K562 (cell line): ENCODE results near the gene HMGN2. TPM values are rescaled to one million over a fixed set of nuclear protein-coding genes. Genes with fewer than 3 reads are reported as not detected.

Experiments
- ARID3B ChIP-seq: fragments of 250-450 bp; sonication (Bioruptor Pico); IDR thresholded peaks from 2 replicates; pipeline ENCODE4 v1.4.0; 2020; ENCODE audit warnings: borderline replicate concordance
- CCNT2 ChIP-seq: IDR thresholded peaks from 2 replicates; pipeline ENCODE4 v1.6.1; 2011; ENCODE audit warnings: borderline replicate concordance, low read depth, mild to moderate bottlenecking, moderate library complexity, mixed read lengths, low read length; ENCODE audit not compliant: insufficient read length; ENCODE audit errors: extremely low read depth
- CREB3L1 ChIP-seq: fragments of 450-650 bp; IDR thresholded peaks from 2 replicates; pipeline ENCODE4 v1.6.1; 2014; ENCODE audit warnings: low read depth, mild to moderate bottlenecking, moderate library complexity, borderline replicate concordance
- CXXC5 ChIP-seq: fragments of 250-450 bp; sonication (Bioruptor Pico); IDR thresholded peaks from 2 replicates; pipeline ENCODE4 v1.8.0; 2022; ENCODE audit warnings: inconsistent platforms, mild to moderate bottlenecking, moderate library complexity
- E2F3 ChIP-seq: fragments of 250-450 bp; sonication (Bioruptor Pico); IDR thresholded peaks from 2 replicates; pipeline ENCODE4 v1.4.0; 2020; ENCODE audit warnings: mild to moderate bottlenecking
- EP400 ChIP-seq: fragments of 450-650 bp; IDR thresholded peaks from 2 replicates; pipeline ENCODE4 v1.6.1; 2017; ENCODE audit warnings: antibody characterized with exemption, mild to moderate bottlenecking, moderate library complexity
- ESRRB ChIP-seq: fragments of 250-450 bp; sonication (Bioruptor Pico); IDR thresholded peaks from 2 replicates; pipeline ENCODE4 v1.5.0; 2020; ENCODE audit warnings: mild to moderate bottlenecking, moderate library complexity, borderline replicate concordance
- GABPB2 ChIP-seq: fragments of 250-450 bp; sonication (Bioruptor Pico); conservative IDR thresholded peaks from 2 replicates; pipeline ENCODE4 v1.5.1; 2021; ENCODE audit warnings: mild to moderate bottlenecking
- ILF3 ChIP-seq: fragments of 450-650 bp; IDR thresholded peaks from 2 replicates; pipeline ENCODE4 v1.6.1; 2018; ENCODE audit warnings: antibody characterized with exemption, mild to moderate bottlenecking, moderate library complexity, borderline replicate concordance
- IRF2 ChIP-seq: sonication (generic); formaldehyde crosslinking; IDR thresholded peaks from 2 replicates; pipeline ENCODE4 v1.8.1; 2022; ENCODE audit warnings: mild to moderate bottlenecking, missing genetic modification reagents
- MAFF ChIP-seq: IDR thresholded peaks from 2 replicates; pipeline ENCODE4 v1.6.1; 2012; ENCODE audit warnings: low read length, improper control_type of control experiment
- NFRKB ChIP-seq: fragments of 450-650 bp; IDR thresholded peaks from 2 replicates; pipeline ENCODE4 v1.6.1; 2016; ENCODE audit warnings: low read depth
- PTBP1 ChIP-seq: fragments of 200-400 bp; formaldehyde crosslinking; IDR thresholded peaks from 2 replicates; pipeline ENCODE4 v1.6.1; 2017; ENCODE audit warnings: low read depth, low read length
- SIN3B ChIP-seq: fragments of 450-650 bp; IDR thresholded peaks from 2 replicates; pipeline ENCODE4 v1.6.1; 2017; ENCODE audit warnings: low read depth, mild to moderate bottlenecking, moderate library complexity
- SNAPC5 ChIP-seq: fragments of 250-450 bp; sonication (Bioruptor Pico); IDR thresholded peaks from 2 replicates; pipeline ENCODE4 v1.8.0; 2021; ENCODE audit warnings: moderate library complexity, mild to moderate bottlenecking, inconsistent platforms
- TRIM24 ChIP-seq, 2 experiments: fragments of 450-650 bp; IDR thresholded peaks; 2 replicates each; pipeline ENCODE4 v1.6.1; 2016
- UBTF ChIP-seq, 2 experiments: IDR thresholded peaks; 2 replicates each; pipeline ENCODE4 v1.6.1; 2012; ENCODE audit warnings: improper control_type of control experiment in 2 of 2, low read depth in 2 of 2, low read length in 2 of 2, borderline replicate concordance in 1 of 2
- USF1 ChIP-seq: sonication (generic); formaldehyde crosslinking; IDR thresholded peaks from 2 replicates; pipeline ENCODE4 v1.9.0; 2022; ENCODE audit warnings: mild to moderate bottlenecking, missing genetic modification reagents
- USF2 ChIP-seq: sonication (generic); formaldehyde crosslinking; IDR thresholded peaks from 2 replicates; pipeline ENCODE4 v1.5.0; 2020; ENCODE audit warnings: missing genetic modification reagents
- ZFX ChIP-seq: sonication (generic); formaldehyde crosslinking; IDR thresholded peaks from 2 replicates; pipeline ENCODE4 v1.8.0; 2022; ENCODE audit warnings: mild to moderate bottlenecking, missing genetic modification reagents, moderate library complexity
- ZNF717 ChIP-seq: fragments of 250-450 bp; sonication (Bioruptor Pico); IDR thresholded peaks from 2 replicates; pipeline ENCODE4 v1.5.0; 2021
- polyA plus RNA-seq, 8 experiments: library from polyadenylated mRNA; depleted of rRNA in 4 of 8; stranded (reverse) in 5 of 8; unstranded in 3 of 8; fragments of >200 nt; fragmentation: Nextera tagmentation in 2 of 8; fragmentation: Illumina TruSeq in 1 of 8; extraction: Ambion mirVana in 2 of 8; extraction: Trizol in 1 of 8; gene quantifications; 2 replicates each; pipeline versions ENCODE4 v1.2.1 to v1.2.3, GENCODE V29; 2011 to 2014; ENCODE audit warnings: inconsistent platforms in 1 of 8, missing spikeins in 1 of 8
- total RNA-seq, 7 experiments: library from RNA; depleted of rRNA in 6 of 7; stranded (reverse); fragments of >200 nt in 6 of 7; fragmentation: Illumina TruSeq in 2 of 7; extraction: Trizol in 2 of 7; gene quantifications; 2 replicates each; pipeline versions ENCODE4 v1.2.1 to v1.2.3, GENCODE V29; 2011 to 2021; ENCODE audit warnings: low replicate concordance in 1 of 7

The HMGN2 gene
- total and polyA plus RNA-seq, 9 of the 15 experiments (the other 6 are each of a cell fraction or from before 2014, with no cell fraction given) = 370 to 1,354 (median 965) TPM

GRCh38 chr1:26500488-26501175 lies 28.4 kb downstream of the HMGN2 start (continued):
- TF ChIP-seq GABPB2 (CRISPR knock-in tag) (no peak), EP400 (peak; percentile 97), TRIM24 (IDR thresholded peaks at IDR 0.05) (peak in 1 of 2 experiments; percentile 57; a peak in 1 of 4 replicates), USF1 (CRISPR knock-in tag) (peak; percentile 93), SNAPC5 (CRISPR knock-in tag) (no peak), UBTF (IDR thresholded peaks at IDR 0.05; ENCODE audit: borderline replicate concordance in 1 of 2, low read depth in 2 of 2, low read length in 2 of 2) (peak in 1 of 2 experiments; percentile 86; a peak in 3 of 4 replicates), PTBP1 (0 out of 2 replicates have a peak, but pooled peaks have one; percentile 7), CXXC5 (CRISPR knock-in tag) (peak; percentile 78), IRF2 (CRISPR knock-in tag) (no peak), NFRKB (peak; percentile 35; the same call in 1 of the 2 replicates), CREB3L1 (peak; percentile 65; the same call in 1 of the 2 replicates), SIN3B (0 out of 2 replicates have a peak, but pooled peaks have one; percentile 3), CCNT2 (peak; percentile 33), ILF3 (peak; percentile 78; the same call in 1 of the 2 replicates), E2F3 (peak; percentile 78), ARID3B (CRISPR knock-in tag) (0 out of 2 replicates have a peak, but pooled peaks have one; percentile 36), ZFX (CRISPR knock-in tag) (peak; percentile 95), MAFF (no peak), USF2 (CRISPR knock-in tag) (peak; percentile 89), ESRRB (no peak), ZNF717 (CRISPR knock-in tag) (peak; percentile 73; the same call in 1 of the 2 replicates)
